ENCODE results near the gene AP4B1.

The AP4B1 gene

GRCh38 chr1:113929750-113930498 lies 25.3 kb upstream of the AP4B1 start:
- peak; percentile 54 to 73 (median 69) for DNase-seq

DNA sequence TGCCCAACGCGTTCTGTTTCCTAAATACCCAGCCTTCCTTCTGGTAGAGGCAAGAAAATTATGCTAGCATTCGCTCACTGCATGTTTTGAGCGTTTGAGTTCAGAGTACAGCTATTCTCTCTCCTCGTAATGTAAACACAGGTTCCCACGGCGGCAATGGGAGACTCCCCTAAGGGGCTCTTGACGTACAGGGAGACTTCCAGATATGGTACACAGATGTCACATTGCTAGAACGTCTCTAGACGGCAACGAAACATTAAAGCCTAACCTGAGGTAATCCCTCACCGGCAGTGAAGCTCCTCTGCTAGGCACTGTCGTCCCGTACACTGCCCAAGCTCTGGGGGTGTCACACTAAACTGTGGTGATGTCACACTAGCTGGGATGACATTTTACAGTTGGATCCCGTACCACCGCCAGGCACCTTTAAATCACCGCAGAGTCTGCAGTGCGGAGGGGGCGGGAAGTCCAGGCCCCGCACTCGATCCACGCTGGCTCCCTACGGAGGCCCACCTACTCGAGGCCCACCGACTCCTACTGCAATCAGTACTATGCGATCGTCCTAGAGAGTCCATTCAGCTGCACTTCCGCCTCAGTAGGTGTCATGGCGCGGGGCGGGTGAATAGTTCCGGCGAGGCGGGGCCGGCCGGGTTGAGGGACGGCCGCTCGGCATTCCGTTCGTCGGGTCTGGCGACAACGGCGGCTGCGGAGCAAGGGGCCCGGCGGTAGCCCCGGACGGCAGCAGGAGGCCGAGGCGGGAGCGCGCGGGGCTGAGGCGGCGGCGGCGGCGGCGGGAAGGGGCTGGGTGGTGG lies 24.5 kb upstream of the AP4B1 start, which contains the start of gene HIPK1:
HIPK1 (plus strand) TSS at position 384 of the 809 bp plus-strand sequence.
- peak; percentile 78 to 92 (median 89) for DNase-seq

DNA sequence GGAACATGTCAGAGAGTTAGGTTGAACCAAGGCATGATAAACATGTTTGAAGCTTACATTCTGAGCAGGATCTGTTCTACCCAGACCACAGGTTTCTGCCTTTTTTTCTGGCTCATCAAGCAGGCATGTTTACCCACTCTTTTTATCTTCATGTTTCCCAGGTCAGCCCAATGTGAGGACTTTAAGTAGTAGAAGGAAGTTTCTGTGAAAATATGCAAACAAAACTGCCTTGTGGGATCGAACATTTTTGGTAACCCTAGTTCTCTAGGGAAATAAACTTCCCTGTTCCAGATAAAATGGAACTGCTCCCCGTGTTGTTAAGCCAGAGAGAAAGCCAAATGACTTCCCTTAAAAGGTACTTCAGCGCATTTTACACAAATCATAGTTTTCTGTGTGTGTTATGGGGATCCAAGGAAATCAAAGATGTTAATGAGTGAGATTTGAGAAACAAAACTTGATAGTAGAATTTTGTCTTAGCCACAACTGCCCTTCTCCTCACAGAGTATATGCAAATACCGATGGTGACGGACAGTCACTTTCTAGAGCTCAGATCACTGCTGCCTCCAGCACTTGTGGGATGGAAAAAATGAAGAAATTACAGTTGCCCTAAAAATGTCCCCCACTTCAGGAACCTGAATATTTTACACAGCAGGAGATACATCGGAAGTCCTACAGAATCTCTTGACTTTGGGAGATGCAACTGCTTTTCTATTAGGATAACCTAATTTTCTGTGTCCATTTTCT lies 23.8 kb upstream of the AP4B1 start:
- DNase-seq, result no peak

DNA sequence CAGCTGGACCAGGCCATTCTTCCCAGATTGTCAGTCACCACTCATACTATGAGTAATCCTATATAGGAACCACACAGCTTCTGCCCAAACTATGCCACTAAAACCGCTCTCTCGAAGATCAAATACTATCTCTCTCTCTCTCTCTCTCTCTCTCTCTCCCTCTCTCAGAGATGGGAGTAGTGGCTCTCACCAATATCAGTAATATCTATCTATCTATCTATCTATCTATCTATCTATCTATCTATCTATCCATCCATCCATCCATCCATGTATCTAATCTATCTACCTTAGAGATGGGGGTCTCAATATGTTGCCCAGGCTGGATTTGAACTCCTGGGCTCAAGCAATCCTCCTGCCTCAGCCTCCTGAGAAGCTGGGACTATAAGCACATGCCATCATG lies 19.9 kb upstream of the AP4B1 start:
- no peak for DNase-seq

- no peak for DNase-seq
Observed at GRCh38 chr1:113922957-113923356, 18.4 kb upstream of the AP4B1 start.

DNA sequence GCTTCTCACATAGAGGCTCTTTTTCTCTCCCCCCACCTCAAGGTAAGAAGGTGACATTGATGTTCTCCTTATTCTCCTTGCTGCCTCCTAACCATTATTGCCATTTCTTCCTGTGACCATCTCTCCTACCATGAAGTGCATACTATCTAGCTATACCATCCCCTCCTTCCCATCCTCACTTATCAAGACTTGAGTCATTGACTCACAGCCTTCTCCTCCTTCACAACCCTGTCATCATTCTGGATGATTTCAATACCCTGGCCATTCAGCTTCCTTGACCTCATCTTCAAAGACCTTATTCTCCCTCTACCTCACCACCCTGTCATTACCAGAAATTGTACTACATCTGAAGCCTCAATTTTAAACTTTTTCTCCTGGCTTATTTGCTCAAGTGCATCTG lies 13.6 kb upstream of the AP4B1 start:
- DNase-seq, result no peak

GRCh38 chr1:113917400-113918082 lies 12.9 kb upstream of the AP4B1 start:
- no peak for DNase-seq

- no peak for DNase-seq
Observed at GRCh38 chr1:113916974-113917373, 12.4 kb upstream of the AP4B1 start.

DNA sequence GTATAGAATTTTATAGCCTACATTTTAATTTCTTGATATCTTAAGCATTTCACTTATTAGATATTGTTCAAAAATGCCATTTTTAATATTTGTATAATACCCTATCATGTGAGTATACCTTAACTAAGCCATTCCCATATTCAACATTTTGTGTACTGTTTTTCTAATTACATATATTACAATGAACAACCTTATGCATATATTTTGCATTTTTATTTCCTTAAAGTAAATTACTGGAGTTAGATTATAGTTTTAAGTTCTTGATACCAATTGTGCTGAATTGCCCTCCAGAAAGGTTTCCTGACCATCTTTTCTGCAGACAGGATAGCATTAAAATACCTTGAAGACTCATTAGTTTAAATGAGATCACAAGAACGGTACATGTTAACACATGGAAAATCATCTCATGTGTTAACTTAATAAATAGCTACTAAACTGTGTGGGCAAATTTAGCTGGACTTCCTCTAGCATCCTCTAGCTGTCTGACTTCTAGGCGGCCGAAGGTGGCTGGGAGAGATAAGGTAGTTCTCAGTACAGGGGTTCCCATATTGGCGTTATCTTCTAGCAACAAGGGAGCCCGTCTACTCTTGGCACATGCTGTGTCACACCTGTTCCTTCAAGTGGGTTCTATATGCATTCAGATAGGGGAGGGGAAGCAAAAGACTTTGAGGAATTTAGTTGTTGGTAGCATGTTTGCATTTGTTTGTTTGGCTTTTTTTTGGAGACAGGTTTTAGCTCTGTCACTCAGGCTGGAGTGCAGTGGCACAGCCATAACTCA lies 9.5 kb upstream of the AP4B1 start:
- no peak for DNase-seq

GRCh38 chr1:113913312-113913668 lies 8.7 kb upstream of the AP4B1 start:
- DNase-seq, result no peak

GRCh38 chr1:113912594-113913311 lies 8.2 kb upstream of the AP4B1 start:
- DNase-seq, result no peak

DNA sequence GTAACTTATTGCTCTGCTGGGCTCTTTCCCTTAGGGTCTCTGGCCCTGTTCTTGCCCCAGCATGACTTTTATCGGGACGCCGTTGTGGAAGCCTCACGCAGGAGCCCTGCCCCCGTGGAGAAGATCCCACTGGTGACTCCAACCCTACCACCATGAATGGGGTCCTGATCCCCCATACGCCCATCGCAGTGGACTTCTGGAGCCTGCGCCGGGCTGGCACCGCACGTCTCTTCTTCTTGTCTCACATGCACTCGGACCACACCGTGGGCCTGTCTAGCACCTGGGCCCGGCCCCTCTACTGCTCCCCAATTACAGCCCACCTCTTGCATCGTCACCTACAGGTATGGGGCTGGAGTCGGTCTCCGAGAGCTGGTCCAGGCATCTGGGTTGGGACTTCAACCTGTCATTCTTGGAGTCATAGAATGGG lies 849 bp upstream of the AP4B1 start:
- DNase-seq, result peak in 3 of 5 donors; percentile 8 to 20 (median 16)

- DNase-seq, result no peak
Observed at GRCh38 chr1:113904293-113904673, 316 bp downstream of the AP4B1 start.

GRCh38 chr1:113903501-113904292 lies 902 bp downstream of the AP4B1 start:
- DNase-seq, result peak in 1 of 5 donors; percentile 42

GRCh38 chr1:113901191-113901590 lies 3.4 kb downstream of the AP4B1 start:
- DNase-seq, result peak in 1 of 5 donors; percentile 23

DNA sequence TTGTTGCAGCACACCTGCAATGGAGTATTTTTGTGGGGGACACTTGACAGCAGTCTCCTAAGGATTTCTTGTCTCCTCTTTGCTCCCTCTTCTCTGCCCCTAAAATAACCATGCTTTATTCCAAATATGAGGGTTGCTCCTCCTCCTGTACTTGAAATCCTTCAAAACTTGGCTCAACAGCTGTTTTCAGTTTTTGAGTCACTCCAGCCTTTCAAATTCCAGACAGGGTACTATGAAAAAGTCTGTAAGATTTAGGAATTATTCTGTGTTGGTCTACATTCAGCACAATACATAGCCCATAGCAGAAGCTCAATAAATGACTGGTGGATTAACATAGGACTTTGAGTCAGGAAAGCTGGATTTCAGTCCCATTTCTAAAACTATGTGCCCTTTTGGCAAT lies 5.5 kb downstream of the AP4B1 start:
- no peak for DNase-seq

GRCh38 chr1:113898241-113898814 lies 6.3 kb downstream of the AP4B1 start:
- DNase-seq, result peak in 1 of 5 donors; percentile 28

DNA sequence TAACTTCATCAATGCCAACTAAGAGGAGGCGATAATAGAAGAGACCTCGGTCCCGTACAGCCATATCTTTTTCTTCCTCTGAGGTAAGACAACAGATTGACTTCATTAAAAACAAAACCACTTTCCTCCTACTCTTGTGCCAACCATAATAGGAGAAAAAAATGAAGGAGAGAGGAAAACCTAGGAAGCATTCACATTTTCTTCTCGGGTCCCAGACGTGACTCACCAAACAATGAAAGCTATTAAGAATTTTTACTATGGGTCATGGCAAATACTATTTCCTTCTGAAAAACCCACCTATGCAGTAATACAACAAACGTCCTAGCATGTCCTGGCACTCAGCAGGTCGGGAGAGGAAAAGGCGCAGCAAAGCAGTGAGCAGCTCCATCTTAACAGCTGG lies 8.6 kb downstream of the AP4B1 start:
- DNase-seq, result no peak

GRCh38 chr1:113895098-113895497 lies 9.5 kb downstream of the AP4B1 start:
- DNase-seq, result no peak

DNA sequence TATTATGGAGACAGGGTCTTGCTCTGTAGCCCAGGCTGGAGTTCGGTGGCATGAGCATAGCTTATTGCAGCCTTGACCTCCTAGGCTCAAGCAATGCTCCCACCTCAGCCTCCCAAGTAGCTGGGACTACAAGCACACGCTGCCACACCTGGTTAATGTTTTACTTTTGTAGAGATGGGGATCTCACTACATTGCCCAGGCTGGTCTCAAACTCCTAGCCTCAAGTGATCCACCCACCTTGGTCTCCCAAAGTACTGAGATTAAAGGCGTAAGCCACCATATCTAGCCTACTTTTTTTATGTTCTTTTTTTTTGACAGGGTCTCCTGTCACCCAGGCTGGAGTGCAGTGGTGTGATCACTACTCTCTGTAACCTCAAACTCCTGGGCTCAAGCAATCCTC lies 11.3 kb downstream of the AP4B1 start:
- DNase-seq, result no peak
